ENCODE results near the gene SYT7. TPM values are rescaled to one million over a fixed set of nuclear protein-coding genes. Genes with fewer than 3 reads are reported as not detected.
"Not testable (repeated sequence)": the region's sequence is repeated elsewhere in the genome, so short reads cannot be mapped to it uniquely, and the experiment has no call there.

The SYT7 gene
- total RNA-seq, 3 donors from 2014 or later = 0.35 to 0.66 (median 0.38) TPM

DNA sequence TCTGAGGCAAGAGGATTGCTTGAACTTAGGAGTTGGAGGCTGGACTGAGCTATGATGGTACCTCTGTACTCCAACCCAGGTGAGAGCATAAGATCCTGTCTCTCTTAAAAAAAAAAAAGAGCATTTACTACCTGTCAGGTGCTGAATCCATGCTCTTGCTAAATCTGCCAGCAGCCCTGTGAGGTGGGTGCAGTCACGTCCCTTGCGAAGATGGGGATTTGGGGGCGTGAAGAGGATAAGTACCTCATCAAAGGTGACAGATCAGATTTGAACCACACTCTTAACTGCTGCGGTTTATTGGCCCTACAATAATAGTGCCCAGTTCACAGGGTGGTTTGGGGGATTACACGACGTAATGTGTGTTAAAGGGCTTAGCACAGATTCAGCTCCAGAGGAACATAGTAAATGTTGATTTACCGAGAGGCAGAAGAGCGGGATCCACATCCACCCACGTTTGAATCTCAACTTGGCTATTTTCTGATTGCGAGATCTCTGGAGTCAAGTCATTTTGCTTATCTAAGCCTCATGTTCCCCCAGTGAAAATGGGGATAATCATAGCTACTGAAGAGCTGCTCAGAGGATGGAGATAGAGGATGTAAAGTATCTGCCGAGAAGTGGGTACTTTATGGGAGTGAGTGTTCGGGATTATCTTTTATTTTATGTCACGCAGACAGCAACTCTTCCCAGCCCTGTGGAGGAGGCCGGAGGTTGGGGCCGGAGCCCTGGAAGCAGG is 100.4 kb downstream of the SYT7 start:
- Mint-ChIP-seq H3K4me1 (ENCODE audit: low read depth) (peaks cover 5% of the 10 kb centered on the region), H3K27me3 (ENCODE audit: low read depth) (peaks cover 3% of the 10 kb centered on the region), H3K9me3 (no peaks in the 10 kb centered on the region), H3K4me3 (no peak overlapping the region), H3K36me3 (ENCODE audit: insufficient read depth) (no peaks in the 10 kb centered on the region)
- DNase-seq = no peak
- no peak for ATAC-seq

DNA sequence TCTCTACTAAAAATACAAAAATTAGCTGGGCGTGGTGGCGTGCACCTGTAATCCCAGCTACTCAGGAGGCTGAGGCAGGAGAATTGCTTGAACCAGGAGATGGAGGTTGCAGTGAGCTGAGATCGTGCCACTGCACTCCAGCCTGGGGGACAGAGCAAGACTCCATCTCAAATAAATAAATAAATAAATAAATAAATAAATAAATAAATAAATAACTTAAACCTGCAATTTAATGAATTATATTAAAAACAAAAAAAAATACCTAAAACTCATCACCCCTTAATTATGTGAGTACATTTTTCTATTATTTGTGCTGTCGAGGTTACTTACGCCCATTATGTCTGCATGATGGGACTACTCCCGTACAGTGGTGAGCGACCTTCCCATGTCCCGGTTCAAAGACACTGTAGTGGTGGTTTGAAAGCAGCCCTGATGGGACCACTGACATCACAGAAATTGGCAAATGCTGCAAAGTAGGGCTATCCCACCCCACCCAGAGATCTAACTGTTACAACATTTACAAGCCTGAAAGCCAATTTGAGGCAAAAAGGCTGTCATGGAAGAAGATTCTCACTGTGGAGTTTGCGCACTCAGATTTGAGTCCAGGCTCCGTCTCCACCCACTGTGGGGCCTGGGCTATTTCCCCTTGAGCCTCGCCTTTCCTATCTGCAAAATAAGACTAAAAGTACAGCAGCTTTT is 101.4 kb downstream of the SYT7 start:
- not testable (repeated sequence) for ATAC-seq; H3K4me1 Mint-ChIP-seq (ENCODE audit: low read depth); H3K36me3 Mint-ChIP-seq (ENCODE audit: insufficient read depth); H3K4me3 Mint-ChIP-seq; DNase-seq; H3K27me3 Mint-ChIP-seq (ENCODE audit: low read depth); H3K9me3 Mint-ChIP-seq

DNA sequence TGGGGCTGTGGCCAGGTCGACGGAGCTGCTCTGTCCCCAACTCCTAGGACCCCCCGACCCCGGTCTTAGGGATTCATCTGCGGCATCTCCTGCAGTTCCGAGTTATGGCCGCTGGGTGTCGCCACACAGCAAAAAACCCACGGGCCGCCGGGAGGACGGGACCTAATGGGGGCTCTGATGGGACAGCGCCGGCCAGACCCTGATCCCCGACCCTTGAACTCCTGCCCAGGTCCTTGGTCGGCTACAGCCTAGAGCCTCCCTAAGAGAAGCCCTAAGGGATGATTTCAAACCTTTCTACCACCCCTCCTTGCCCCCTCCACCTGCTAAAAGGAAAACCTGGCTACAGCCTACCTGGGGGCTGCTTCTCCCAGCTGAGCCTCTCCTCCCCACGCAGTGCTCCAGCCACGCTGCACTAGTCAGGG is 103.1 kb downstream of the SYT7 start:
- Mint-ChIP-seq H3K4me1 (ENCODE audit: low read depth) (peaks cover 7% of the 10 kb centered on the region), H3K4me3 (no peak overlapping the region), H3K36me3 (ENCODE audit: insufficient read depth) (peaks cover 8% of the 10 kb centered on the region), H3K9me3 (no peaks in the 10 kb centered on the region), H3K27me3 (ENCODE audit: low read depth) (peaks cover 3% of the 10 kb centered on the region)
- ATAC-seq = peak; percentile 48 to 67
- peak; percentile 51 for DNase-seq

DNA sequence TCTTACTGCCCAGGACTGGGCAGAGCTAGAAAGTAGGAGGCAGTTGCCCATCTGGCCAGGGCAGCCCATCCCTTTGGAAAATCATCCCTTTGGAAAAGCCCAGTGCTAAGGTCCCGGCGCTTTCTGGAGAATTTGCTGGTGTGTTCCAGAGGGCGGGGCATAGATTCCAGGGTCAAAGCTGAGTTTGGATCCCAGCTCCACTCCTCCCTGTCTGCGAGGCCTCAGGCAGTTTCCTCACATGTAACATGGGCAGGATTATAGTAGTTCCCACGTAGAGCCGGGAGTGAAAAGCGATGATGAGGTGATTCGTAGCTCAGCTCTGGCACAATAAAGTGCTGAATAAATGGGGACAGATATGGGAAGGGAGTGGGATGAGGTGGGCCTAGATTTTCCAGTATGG is 103.8 kb downstream of the SYT7 start:
- peaks cover 10% of the 10 kb centered on the region for H3K36me3 Mint-ChIP-seq (ENCODE audit: insufficient read depth)
- no peak for DNase-seq
- H3K4me3 Mint-ChIP-seq = no peak overlapping the region
- H3K9me3 Mint-ChIP-seq = no peaks in the 10 kb centered on the region
- ATAC-seq = no peak
- H3K27me3 Mint-ChIP-seq (ENCODE audit: low read depth) = peaks cover 3% of the 10 kb centered on the region
- peaks cover 7% of the 10 kb centered on the region for H3K4me1 Mint-ChIP-seq (ENCODE audit: low read depth)

DNA sequence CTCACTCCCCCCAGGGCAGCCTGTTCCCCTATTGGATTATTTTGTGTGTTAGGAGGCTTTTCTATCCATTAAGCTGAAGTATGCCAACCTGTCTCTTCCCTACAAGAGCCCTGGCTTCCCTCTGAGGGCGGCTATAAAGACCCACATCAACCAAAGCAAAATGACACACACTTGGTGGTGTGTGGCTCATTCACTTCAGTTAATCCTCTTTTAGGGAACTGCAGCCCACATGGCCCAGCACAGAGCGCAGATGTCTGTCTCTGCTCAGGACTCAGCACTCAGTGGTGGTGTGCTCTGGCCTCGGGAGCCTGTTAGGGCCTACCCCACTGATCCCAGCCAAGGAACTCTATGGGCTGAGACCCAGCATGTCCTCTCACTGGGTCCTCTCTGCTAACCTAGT is 104.5 kb downstream of the SYT7 start:
- H3K27me3 Mint-ChIP-seq (ENCODE audit: low read depth) = peaks cover 1% of the 10 kb centered on the region
- DNase-seq (no peak), ATAC-seq (no peak)
- H3K9me3 Mint-ChIP-seq = no peaks in the 10 kb centered on the region
- H3K4me1 Mint-ChIP-seq (ENCODE audit: low read depth) = peaks cover 7% of the 10 kb centered on the region
- peaks cover 10% of the 10 kb centered on the region for H3K36me3 Mint-ChIP-seq (ENCODE audit: insufficient read depth)
- H3K4me3 Mint-ChIP-seq = no peak overlapping the region

DNA sequence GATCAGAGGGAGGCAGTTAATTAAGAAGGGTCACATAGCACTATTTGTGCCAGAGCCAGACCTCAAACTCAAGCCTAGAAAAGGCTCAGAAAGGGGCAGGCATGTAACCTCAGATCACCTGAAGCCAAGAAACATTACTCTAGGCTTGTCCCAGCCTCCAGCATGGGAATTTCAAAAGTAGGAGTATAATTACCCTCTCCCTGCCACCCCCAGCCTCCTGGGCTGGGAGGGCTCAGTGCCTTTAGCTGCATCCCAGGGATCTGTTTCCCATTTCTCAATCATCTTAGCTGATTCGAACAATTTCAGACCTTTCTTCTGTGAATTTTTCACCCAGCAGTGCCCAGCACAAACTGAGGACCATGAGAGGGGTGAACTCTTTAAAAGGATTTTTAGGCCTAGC is 105.4 kb downstream of the SYT7 start:
- H3K4me1 Mint-ChIP-seq (ENCODE audit: low read depth) = peaks cover 7% of the 10 kb centered on the region
- no peak overlapping the region for H3K4me3 Mint-ChIP-seq
- H3K36me3 Mint-ChIP-seq (ENCODE audit: insufficient read depth) = peaks cover 17% of the 10 kb centered on the region
- H3K27me3 Mint-ChIP-seq (ENCODE audit: low read depth) = peaks cover 1% of the 10 kb centered on the region
- DNase-seq = no peak
- ATAC-seq = no peak
- H3K9me3 Mint-ChIP-seq = no peaks in the 10 kb centered on the region

DNA sequence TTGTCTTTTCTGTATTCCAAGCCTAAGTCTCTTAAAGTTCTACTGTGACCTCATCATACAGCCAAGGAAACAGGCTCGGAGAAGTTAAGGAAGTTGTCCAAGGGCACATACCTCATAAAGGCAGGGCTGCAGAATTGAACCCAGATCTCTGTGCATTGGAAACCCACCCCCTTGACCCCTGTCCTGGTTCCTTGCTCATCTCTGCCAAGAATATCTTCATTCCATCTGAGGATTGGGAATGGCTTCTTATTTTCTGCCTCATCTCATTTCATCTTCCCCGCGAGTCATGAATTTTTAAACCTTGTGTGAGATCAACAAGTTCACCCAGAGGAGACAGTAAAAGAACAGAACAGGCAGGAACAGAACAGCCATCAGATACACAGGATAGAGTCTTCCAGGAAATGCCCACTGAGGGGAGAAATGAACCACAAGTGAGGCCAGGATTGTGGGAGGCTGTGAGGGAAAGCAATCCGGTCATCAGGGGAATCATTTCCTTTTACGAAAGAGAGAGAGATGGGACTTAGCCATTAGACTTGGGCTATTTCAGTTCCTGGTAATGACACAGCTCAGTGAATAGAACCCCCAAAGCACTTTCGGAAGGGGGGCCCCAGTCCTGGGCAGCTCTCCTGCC is 106.7 kb downstream of the SYT7 start:
- H3K4me1 Mint-ChIP-seq (ENCODE audit: low read depth) = peaks cover 7% of the 10 kb centered on the region
- peaks cover 17% of the 10 kb centered on the region for H3K36me3 Mint-ChIP-seq (ENCODE audit: insufficient read depth)
- ATAC-seq (no peak), DNase-seq (no peak)
- no peak overlapping the region for H3K4me3 Mint-ChIP-seq
- H3K27me3 Mint-ChIP-seq (ENCODE audit: low read depth) = no peaks in the 10 kb centered on the region
- H3K9me3 Mint-ChIP-seq = no peaks in the 10 kb centered on the region

DNA sequence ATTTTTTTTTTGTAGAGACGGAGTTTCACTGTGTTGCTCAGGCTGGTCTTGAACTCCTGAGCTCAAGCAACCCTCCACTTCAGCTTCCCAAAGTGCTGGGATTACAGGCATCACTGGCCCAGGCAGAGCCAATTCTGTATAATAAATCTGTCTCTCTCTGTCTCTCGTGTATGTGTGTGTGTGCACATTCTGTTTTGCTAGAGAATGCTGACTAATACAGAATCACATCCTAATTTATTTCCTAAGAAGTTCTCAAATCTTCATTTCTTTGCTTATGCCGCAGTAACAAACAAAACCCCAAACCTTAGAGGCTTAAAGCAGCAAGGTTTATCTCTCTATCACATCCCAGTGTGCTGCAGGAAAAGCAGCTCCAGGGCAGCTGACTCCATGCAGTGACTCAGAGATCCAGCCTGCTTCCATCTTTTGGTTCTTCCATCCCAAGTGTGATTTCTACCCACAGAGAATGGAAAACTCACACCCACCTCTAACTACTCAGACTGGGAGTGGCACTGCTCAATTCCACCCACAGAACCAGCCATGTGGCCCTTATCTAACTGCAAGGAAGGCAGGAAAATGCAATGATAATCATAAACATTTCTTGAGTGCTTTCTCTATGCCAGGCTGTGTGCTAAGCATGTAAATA is 107.4 kb downstream of the SYT7 start:
- Mint-ChIP-seq H3K4me1 (ENCODE audit: low read depth) (peaks cover 7% of the 10 kb centered on the region), H3K36me3 (ENCODE audit: insufficient read depth) (peaks cover 19% of the 10 kb centered on the region)
- no peak for DNase-seq

DNA sequence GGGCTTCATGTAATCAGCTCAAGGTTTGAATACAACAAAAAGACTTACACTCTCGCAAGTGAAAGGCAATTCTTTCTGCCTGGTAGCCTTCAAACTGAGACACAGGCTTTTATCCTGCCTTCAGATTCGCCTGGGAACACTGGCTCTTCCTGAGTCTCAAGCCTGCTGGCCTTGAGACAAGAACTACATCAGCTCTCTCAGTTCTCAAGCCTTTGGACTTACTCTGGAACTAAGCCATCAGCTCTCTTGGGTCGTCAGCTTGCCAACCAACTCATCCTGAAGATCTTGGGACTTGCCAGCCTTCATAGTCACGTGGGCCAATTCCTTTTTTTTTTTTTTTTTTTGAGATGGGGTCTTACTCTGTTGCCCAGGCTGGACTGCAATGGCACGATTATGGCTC is 108.0 kb downstream of the SYT7 start:
- Mint-ChIP-seq H3K27me3 (ENCODE audit: low read depth) (no peaks in the 10 kb centered on the region), H3K9me3 (no peaks in the 10 kb centered on the region), H3K4me1 (ENCODE audit: low read depth) (peaks cover 3% of the 10 kb centered on the region), H3K4me3 (no peak overlapping the region), H3K36me3 (ENCODE audit: insufficient read depth) (peaks cover 25% of the 10 kb centered on the region)
- ATAC-seq (no peak), DNase-seq (no peak)

More for the DNA sequence above, 107.4 kb downstream of the SYT7 start:
- no peak for ATAC-seq
- no peaks in the 10 kb centered on the region for H3K9me3 Mint-ChIP-seq
- no peaks in the 10 kb centered on the region for H3K27me3 Mint-ChIP-seq (ENCODE audit: low read depth)
- H3K4me3 Mint-ChIP-seq = no peak overlapping the region

DNA sequence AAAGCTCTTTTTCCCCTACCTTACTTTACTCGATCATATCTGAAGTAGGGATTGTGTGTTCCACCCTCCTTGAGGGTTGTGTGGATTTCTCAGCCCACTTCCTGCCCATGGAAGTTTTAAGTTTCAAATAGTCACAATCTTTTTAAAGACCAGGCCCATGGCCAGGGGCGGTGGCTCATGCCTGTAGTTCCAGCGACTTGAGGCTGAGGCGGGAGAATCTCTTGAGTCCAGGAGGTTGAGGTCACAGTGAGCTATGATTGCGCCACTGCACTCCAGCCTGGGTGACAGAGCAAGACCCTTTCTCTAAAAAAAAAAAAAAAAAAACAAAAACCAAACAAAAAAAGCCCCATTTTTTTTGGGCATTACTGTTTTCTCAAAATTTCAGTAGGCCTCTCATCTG is 108.6 kb downstream of the SYT7 start:
- Mint-ChIP-seq H3K36me3 (ENCODE audit: insufficient read depth) (peaks cover 29% of the 10 kb centered on the region), H3K4me3 (no peak overlapping the region), H3K4me1 (ENCODE audit: low read depth) (peaks cover 2% of the 10 kb centered on the region), H3K27me3 (ENCODE audit: low read depth) (no peaks in the 10 kb centered on the region), H3K9me3 (no peaks in the 10 kb centered on the region)
- DNase-seq (no peak), ATAC-seq (no peak)

DNA sequence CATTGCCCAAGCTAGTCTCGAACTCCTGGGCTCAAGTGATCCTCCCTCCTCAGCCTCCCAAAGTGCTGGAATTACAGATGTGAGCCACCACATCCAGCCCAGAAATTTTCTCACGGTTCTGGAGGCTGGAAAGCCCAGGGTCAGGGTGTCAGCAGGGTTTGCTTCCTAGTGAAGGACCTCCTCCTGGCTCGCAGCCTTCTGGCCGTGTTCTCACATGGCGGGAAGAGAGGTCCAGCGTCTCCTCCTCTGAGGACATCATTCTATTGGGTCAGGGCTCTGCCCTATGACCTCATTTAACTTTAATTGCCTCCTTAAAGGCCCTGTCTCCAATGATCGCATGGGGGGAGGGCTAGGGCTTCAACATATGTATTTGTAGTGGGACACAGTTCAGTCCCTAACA is 112.9 kb downstream of the SYT7 start:
- no peak for ATAC-seq
- no peaks in the 10 kb centered on the region for H3K27me3 Mint-ChIP-seq (ENCODE audit: low read depth)
- H3K4me3 Mint-ChIP-seq = no peak overlapping the region
- DNase-seq = no peak
- H3K4me1 Mint-ChIP-seq (ENCODE audit: low read depth) = no peaks in the 10 kb centered on the region
- peaks cover 23% of the 10 kb centered on the region for H3K36me3 Mint-ChIP-seq (ENCODE audit: insufficient read depth)
- H3K9me3 Mint-ChIP-seq = no peaks in the 10 kb centered on the region

DNA sequence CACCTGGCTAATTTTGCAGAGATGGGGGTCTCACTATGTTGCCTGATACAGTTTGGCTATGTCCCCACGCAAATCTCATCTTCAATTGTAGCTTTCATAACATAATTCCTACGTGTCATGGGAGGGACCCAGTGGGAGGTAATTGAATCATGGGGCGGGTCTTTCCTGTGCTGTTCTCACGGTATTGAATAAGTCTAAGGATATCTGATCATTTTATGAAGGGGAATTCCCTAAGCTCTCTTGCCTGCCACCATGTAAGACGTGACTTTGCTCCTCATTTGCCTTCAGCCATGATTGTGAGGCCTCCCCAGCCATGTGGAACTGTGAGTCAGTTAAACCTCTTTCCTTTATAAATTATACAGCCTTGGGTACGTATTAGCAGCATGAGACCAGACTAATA is 113.3 kb downstream of the SYT7 start:
- not testable (repeated sequence) for ATAC-seq; H3K4me1 Mint-ChIP-seq (ENCODE audit: low read depth); H3K27me3 Mint-ChIP-seq (ENCODE audit: low read depth); DNase-seq; H3K4me3 Mint-ChIP-seq; H3K9me3 Mint-ChIP-seq
- peaks cover 20% of the 10 kb centered on the region for H3K36me3 Mint-ChIP-seq (ENCODE audit: insufficient read depth)
